Progenitor cell of endocrine pancreas (in vitro differentiated cells): Measurements from ENCODE around the gene DLGAP1. TPM values are rescaled to one million over a fixed set of nuclear protein-coding genes. Genes with fewer than 3 reads are reported as not detected.

Experiments
- DNase-seq: peaks from one replicate; pipeline ENCODE4 v3.0.0; 2021; ENCODE audit warnings: low spot score; ENCODE audit not compliant: unreplicated experiment
- H3K27ac Mint-ChIP-seq: 2 replicates; pipeline ENCODE4 v1.8.0; 2021; ENCODE audit warnings: mild to moderate bottlenecking, moderate library complexity, mixed read lengths
- H3K27me3 Mint-ChIP-seq: 2 replicates; pipeline ENCODE4 v1.8.0; 2021; ENCODE audit warnings: mixed read lengths
- H3K36me3 Mint-ChIP-seq: 2 replicates; pipeline ENCODE4 v1.8.0; 2022; ENCODE audit warnings: mixed read lengths; ENCODE audit not compliant: insufficient read depth
- H3K4me1 Mint-ChIP-seq: 2 replicates; pipeline ENCODE4 v1.8.0; 2021; ENCODE audit warnings: low read depth, mixed read lengths
- H3K4me3 Mint-ChIP-seq: 2 replicates; pipeline ENCODE4 v1.8.0; 2021; ENCODE audit warnings: low read depth, mild to moderate bottlenecking, moderate library complexity, mixed read lengths
- H3K9me3 Mint-ChIP-seq: 2 replicates; pipeline ENCODE4 v1.8.0; 2021; ENCODE audit warnings: low read depth, mixed read lengths
- total RNA-seq: library from RNA; stranded (reverse); gene quantifications from 2 replicates; pipeline ENCODE4 v1.2.1, GENCODE V29; 2021
- TF ChIP-seq, protein P1 (sequence below): fragments of 200-600 bp; sonication (generic); IDR thresholded peaks from one replicate; pipeline ENCODE4 v1.5.0; 2021; ENCODE audit warnings: antibody characterized with exemption, mild to moderate bottlenecking; ENCODE audit not compliant: unreplicated experiment

DLGAP1 gene
- total RNA-seq, 1 donor from 2014 or later: 16.7 TPM

DNA sequence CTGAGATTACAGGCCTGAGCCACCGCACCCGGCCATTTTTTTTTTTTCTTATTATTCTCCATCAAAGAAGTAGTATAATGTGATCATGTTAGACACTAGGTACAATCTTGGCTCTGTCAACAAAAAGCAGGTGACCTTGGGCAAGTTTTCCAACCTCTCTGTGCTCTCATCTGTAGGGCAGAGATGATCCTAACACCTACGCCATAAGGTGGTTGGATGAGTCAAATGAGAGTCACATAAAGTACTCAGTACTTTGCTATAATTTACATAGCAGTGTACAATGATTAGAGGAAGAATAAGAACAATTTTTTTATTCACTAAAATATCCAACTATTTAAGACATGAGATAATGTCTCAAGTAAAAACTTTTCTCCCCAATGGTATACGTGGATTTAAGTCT lies 876.5 kb downstream of the DLGAP1 start:
- no peaks in the 10 kb centered on the region for H3K36me3 Mint-ChIP-seq
- no peaks in the 10 kb centered on the region for H3K4me1 Mint-ChIP-seq
- H3K27ac Mint-ChIP-seq: no peak overlapping the region
- no peak for DNase-seq
- TF ChIP-seq, protein P1, sequence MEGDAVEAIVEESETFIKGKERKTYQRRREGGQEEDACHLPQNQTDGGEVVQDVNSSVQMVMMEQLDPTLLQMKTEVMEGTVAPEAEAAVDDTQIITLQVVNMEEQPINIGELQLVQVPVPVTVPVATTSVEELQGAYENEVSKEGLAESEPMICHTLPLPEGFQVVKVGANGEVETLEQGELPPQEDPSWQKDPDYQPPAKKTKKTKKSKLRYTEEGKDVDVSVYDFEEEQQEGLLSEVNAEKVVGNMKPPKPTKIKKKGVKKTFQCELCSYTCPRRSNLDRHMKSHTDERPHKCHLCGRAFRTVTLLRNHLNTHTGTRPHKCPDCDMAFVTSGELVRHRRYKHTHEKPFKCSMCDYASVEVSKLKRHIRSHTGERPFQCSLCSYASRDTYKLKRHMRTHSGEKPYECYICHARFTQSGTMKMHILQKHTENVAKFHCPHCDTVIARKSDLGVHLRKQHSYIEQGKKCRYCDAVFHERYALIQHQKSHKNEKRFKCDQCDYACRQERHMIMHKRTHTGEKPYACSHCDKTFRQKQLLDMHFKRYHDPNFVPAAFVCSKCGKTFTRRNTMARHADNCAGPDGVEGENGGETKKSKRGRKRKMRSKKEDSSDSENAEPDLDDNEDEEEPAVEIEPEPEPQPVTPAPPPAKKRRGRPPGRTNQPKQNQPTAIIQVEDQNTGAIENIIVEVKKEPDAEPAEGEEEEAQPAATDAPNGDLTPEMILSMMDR: no peak
- H3K27me3 Mint-ChIP-seq: no peaks in the 10 kb centered on the region
- H3K4me3 Mint-ChIP-seq: no peak overlapping the region
- no peaks in the 10 kb centered on the region for H3K9me3 Mint-ChIP-seq

DNA sequence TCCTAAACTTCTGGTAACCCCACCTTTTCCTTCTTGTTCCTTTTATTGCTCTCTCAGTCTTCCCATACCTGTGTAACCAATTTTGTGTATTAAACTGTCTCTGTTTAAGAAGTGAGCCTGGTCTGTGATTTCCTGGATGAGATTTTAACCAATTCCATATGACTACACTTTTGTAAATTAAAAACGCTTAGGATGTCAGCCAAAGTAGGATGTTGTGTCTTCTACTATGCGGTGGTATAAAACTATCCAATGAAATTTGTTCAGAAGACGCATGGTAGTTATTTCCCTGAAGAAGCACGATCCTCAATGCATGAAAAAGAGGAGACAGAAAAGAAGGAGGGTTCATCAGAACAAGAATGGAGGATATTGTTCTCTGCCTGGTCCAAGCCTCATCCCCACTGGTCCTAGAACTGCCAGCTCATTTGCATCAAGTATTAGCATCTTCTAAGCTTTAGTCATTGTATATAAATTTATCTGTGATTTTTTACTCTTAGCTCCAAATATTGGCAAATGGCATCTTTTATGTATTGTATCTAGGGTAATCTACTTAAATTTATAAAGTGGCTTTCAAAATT lies 877.7 kb downstream of the DLGAP1 start:
- TF ChIP-seq, protein P1: no peak
- DNase-seq: no peak
- H3K36me3 Mint-ChIP-seq: no peaks in the 10 kb centered on the region
- H3K9me3 Mint-ChIP-seq: no peaks in the 10 kb centered on the region
- H3K27me3 Mint-ChIP-seq: no peaks in the 10 kb centered on the region
- no peak overlapping the region for H3K27ac Mint-ChIP-seq
- H3K4me1 Mint-ChIP-seq: no peaks in the 10 kb centered on the region
- H3K4me3 Mint-ChIP-seq: no peak overlapping the region

DNA sequence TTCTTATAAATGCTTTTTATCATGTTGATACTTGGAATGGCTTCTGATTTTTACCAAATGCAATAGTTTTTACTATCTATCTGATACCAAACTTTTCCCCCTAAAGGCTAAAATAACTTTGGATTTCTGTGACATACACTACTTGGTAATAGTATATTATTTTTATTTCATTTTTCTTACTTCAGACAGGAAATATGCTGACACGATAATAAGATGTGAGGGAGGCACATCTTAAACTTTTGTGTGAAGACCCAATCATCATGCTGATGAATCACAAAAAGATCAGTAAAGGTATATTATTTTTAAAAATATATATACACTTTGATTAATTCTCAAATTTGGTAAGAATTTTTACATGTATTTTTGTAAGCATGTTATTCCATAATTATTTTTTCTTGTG lies 882.3 kb downstream of the DLGAP1 start:
- no peaks in the 10 kb centered on the region for H3K36me3 Mint-ChIP-seq
- TF ChIP-seq, protein P1: no peak
- no peaks in the 10 kb centered on the region for H3K4me1 Mint-ChIP-seq
- H3K9me3 Mint-ChIP-seq: no peaks in the 10 kb centered on the region
- H3K4me3 Mint-ChIP-seq: no peak overlapping the region
- H3K27ac Mint-ChIP-seq: no peak overlapping the region
- no peak for DNase-seq
- no peaks in the 10 kb centered on the region for H3K27me3 Mint-ChIP-seq

DNA sequence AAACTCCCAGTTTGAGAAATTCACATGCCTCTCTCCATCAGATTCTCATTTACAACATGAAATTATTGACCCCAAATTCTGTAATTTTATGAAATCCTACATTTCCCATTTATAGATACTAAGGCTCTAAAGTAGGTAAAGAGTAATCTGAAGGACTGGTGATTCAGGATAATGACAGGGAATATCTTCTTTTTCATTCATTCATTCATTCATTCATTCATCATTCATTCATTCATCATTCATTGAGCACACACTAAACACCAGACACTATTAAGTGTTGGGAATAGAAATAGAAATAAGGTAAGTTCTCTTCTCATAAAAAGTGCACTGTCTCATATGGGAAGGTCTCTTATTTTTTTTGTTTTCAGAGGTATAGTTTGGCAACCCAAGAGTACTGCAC lies 888.3 kb downstream of the DLGAP1 start:
- Mint-ChIP-seq H3K9me3 (peaks cover 4% of the 10 kb centered on the region), H3K4me1 (peaks cover 2% of the 10 kb centered on the region), H3K27ac (no peak overlapping the region), H3K4me3 (no peak overlapping the region), H3K27me3 (no peaks in the 10 kb centered on the region), H3K36me3 (peaks cover 2% of the 10 kb centered on the region)
- DNase-seq: no peak
- TF ChIP-seq, protein P1: no peak

DNA sequence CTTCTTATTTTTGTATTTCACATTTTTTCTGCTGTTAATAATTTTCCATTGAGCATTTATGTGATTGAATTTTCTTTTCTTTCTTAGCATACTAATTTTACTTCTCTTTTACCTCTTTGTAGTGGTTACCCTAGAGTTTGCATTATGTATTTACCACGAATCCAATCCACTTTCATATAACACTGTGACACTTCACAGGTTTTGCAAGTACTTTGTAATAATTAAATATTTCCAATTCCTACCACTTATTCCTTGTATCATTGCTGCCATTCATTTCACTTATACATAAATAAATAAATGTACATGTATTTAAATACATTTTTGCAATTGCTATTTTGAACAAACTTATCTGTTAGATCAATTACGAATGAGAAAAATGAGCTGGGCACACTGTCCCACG lies 894.4 kb downstream of the DLGAP1 start:
- peaks cover 2% of the 10 kb centered on the region for H3K4me1 Mint-ChIP-seq
- no peak for DNase-seq
- no peaks in the 10 kb centered on the region for H3K27me3 Mint-ChIP-seq
- H3K36me3 Mint-ChIP-seq: peaks cover 2% of the 10 kb centered on the region
- H3K27ac Mint-ChIP-seq: no peak overlapping the region
- no peak overlapping the region for H3K4me3 Mint-ChIP-seq
- TF ChIP-seq, protein P1: no peak
- peaks cover 4% of the 10 kb centered on the region for H3K9me3 Mint-ChIP-seq
